Activated T-helper 1 cell treated with anti-CD3 and anti-CD28 coated beads, Interleukin-2, amount 50 U/mL, for 16 hours (primary cell): ENCODE data around the gene GRM4.
A peak's percentile ranks its signal among the peaks of the same experiment; 100 is the strongest.
"Not testable (repeated sequence)": the region's sequence is repeated elsewhere in the genome, so short reads cannot be mapped to it uniquely, and the experiment has no call there.

Experiments
- DNase-seq, 2 donors: peaks; one replicate each; pipeline ENCODE4 v3.0.0-alpha.2; 2020; ENCODE audit warnings: low read depth in 1 of 2, low spot score in 1 of 2

The GRM4 gene

DNA sequence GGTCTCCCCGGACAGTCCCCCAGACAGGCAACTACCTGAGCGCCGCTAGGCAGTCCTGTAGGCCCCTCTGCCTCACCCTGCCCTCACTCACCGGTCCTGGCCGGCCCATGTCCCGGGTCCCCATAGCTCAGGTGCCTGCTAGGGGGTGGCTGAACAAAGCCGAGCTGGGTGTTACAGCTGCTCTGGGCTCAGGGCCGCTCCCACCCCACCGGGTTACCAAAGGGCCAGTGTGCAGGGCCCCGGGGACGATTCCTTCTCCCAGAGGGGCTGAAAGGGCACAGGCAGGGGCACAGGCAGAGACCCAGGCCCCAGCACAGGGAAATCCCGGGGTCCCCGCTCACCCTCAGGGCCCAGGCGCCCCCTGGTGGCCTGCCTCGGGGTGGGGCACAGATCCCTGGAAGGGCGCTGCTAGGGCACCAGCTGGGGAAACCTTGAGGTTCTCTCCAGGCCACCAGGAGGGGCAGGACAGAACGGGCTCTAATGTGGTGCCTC lies 118.4 kb downstream of the GRM4 start:
- peak; percentile 48 to 53 for DNase-seq

DNA sequence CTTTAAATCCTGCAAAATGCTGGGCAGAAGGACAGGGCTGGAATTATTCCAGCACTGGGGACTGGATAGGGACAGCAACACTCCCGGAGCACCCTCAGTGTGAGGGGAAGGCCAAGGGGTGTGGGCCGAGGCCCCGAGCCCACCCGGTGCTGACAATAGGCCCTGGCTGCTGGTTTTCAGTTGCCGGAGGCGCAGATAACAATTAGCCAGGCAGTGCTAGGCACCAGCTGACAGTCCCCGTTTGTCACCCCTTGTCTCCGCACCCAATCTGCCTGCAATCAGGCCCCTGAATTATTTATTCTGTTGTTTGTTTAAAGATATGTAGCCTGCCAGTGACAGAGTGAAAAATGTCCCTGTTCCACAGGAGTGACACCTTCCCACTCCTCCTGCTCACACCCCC lies 120.0 kb downstream of the GRM4 start:
- no peak for DNase-seq

- DNase-seq = no peak
These were observed 120.6 kb downstream of the GRM4 start for GRCh38 chr6:34025112-34025807.

GRCh38 chr6:34022873-34023255 lies 123.0 kb downstream of the GRM4 start:
- DNase-seq = no peak

- DNase-seq = no peak
These were observed 123.5 kb downstream of the GRM4 start for GRCh38 chr6:34022250-34022872.

DNA sequence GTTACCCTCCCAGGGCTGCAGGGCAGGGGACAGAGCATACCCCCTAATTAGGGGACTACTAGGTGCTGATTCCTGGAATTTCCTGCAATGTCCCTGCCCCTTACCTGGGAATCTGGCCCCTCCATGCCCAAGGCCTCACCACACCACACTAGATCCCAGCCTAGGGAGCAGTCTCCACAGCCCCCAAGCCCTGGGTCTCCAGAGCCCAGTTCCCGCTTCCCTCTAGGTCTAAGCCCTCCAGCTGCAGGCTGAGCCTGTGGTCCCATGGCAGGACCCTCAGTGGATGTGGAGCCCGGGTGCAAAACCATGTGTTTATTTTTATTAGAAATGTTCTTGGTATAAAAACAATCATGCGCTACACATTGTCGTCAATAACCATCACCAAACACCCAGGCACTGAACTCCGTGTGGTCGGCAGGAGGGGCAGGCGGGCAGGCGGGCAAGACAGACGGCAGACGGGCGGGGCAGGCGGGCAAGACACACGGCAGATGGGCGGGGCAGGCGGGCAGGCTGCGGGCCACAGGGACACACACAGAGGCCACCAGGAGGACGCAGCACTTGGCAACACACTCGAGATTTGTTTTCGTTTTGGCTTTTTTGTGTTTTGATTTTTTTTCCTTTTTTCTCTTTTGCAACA lies 124.2 kb downstream of the GRM4 start:
- DNase-seq = no peak

DNA sequence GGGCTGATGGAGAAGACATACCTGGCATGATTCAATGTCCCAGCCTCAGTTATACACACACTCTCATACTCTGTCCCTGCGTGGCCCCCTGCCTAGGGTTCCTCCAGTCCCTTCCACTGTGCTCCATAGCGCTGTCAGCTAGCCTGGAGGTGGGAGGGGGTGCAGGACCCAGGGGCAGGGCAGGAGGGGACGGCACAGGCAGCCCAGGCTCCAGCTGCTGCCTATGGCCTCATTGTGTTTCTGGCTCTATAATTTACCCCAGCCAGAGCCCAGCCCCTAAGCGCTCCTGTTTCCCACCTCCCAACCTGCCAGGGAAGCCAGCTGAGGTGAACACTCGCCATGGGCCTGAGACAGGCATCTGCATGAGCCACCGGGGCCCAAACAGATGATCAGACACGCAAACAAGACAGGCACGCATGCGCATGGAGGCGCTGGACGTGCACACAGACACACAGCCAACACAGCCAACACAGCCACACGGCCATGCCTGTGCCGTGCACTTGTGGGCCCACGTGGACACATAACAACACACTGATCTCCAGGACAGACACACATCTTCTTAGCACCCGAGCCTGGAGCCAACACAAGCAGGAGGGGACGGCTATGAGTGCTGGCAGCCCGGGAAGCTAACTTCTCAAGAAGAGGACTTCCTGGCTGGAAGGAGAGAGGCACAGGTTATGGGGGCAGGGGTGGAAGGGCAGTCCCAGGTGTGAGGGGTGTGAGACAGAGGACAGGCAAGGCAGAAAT lies 124.9 kb downstream of the GRM4 start:
- DNase-seq = no peak

- no peak for DNase-seq
These were observed 125.6 kb downstream of the GRM4 start for GRCh38 chr6:34020278-34020677.

DNA sequence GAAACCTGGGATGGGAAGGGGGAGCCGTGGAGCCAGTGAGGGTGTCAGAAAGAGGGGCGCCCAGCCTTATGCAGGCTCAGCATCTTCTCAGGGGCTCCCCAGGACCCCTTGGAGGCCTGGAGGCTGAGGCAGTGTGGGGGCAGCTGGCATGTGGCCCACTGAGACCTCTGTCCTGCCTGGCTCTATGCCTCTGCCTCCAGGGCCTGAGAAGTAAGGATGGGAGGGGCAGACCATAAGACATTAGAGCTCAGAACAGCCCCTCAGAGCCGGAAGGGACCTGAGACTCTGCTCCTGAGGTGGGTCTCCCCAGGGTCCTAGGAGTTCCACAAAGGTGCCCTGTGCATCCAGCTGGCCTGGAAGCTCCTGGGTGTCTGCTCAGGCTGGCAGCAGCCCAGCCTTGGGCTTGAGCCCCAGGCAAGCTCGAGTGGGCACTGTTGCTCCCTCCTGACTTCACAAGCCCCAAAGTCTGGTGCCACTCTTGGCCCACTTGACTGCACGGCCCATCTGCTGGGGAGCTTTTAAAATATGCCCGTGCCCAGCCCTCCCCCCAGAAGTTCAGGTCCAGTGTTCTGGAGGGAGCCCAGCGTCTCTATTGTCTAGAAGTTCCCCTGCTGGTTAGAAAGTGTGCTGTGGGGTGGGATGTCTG lies 126.8 kb downstream of the GRM4 start:
- no peak for DNase-seq

DNA sequence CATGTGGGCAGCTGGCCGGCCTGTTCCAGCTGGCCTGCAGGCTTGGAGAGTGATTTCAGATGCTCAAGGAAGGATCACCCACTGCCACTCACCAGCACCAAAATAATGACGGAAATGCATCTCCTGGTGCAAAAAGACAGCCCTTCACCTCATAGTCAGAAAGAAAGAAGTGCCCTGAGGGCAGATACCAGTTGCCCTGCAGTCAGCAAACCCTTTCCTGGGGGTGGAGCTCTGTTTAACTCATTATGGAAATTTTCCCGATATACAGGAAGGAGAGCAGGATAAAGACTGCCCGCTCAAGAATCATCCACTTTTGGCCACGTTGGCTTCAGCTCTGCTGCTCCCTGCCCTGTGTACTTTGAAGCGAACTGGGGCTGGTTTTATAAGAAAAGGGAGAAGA lies 127.9 kb downstream of the GRM4 start:
- no peak for DNase-seq

GRCh38 chr6:34017106-34017805 lies 128.6 kb downstream of the GRM4 start:
- no peak for DNase-seq

DNA sequence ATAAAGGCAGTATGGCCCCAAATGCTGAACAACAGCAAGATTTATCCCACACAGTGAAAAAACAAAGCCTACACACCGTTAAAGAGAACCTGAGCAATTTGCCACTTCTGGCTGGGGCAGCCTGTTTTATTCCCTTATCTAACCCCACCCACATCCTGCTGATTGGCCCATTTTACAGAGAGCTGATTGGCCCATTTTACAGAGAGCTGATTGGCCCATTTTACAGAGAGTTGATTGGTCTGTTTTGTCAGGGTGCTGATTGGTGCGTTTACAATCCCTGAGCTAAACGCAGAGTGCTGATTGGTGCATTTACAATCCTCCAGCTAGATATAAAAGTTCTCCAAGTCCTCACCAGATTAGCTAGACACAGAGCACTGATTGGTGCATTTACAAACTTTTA lies 129.3 kb downstream of the GRM4 start:
- not testable (repeated sequence) for DNase-seq

DNA sequence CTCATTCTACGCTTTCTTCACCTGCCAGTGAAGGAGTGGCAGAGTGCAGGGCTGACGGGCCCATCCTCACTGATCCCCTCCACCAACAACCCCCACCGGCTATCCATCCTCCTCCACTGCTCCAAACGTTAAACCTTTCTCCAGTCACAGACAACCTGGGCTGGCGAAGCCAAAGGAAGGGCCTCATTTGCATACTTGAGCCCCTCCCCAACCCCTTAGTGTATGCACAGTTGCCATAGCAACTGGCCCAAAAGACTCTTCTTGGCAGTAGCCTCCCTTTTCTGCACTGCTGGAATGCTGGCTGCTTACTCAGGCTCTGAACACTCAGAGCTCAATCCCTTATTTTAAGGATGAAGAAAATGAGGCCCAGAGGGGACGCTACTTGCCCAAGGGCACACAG lies 130.3 kb downstream of the GRM4 start:
- DNase-seq = no peak

DNA sequence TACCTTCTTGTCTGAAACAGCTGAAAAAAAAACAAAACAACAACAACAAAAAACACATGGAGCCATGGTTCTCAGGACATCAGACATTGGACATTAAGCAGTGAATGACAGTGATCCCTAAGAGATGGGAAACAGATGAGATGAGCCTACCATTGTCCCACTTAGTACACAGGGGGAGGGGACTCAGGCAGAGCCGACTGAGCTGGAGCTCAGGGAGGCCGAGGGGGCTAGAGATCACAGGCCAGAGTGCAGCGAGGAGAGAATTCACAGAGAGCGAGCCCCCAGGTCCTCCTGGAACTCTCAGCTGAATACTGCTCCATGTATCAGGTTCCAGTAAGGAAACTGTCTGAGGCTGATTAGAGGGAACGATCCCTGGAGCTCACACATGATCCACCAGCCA lies 134.6 kb downstream of the GRM4 start:
- no peak for DNase-seq

DNA sequence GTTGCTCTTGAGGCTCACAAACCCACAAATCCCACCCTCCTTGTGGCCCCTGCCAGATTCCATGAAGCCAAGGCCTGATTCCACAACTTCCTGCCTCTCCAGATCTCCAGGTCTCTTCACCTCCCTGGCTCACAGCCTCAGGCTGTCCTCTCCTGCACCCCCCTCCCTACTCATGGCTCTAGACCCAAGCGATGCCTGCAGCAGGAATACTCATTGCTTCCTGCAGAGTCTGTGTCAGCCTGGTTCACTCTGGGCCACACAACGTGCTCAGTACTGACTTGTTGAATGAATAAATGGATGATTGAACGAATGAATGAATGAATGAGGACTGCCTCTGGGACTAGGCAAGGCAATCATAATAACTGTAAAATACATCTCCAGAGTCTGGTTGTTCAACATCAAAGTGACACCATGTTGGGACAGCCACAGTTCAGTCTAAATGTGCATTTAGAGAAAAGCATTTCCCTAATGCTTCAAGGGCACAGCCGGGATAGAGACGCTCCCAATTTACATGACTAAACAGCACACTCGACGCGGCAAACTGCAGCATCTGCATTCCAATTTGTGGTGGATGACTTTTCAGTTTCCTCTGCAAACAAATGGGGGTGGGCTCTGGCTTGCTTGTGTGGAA lies 139.9 kb downstream of the GRM4 start:
- no peak for DNase-seq

GRCh38 chr6:34004706-34005105 lies 141.2 kb downstream of the GRM4 start:
- no peak for DNase-seq

DNA sequence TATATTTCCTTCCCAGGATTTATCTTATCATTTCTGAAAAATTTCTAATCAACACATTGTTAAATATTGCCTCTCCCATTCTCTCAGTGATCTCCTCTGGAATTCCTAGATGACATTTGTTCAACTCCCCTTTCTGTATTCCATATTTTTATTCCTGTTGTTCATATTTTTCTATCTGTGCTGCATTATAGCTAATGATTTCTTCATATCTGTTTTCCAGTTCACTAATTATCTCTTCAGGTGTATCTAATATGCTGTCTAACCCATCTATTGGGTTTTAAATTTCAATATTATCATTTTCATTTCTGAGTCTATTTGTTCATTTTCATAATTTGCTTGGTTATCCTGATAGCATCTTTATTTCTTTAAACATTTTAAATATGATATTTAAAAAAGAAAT lies 141.9 kb downstream of the GRM4 start:
- no peak for DNase-seq

DNA sequence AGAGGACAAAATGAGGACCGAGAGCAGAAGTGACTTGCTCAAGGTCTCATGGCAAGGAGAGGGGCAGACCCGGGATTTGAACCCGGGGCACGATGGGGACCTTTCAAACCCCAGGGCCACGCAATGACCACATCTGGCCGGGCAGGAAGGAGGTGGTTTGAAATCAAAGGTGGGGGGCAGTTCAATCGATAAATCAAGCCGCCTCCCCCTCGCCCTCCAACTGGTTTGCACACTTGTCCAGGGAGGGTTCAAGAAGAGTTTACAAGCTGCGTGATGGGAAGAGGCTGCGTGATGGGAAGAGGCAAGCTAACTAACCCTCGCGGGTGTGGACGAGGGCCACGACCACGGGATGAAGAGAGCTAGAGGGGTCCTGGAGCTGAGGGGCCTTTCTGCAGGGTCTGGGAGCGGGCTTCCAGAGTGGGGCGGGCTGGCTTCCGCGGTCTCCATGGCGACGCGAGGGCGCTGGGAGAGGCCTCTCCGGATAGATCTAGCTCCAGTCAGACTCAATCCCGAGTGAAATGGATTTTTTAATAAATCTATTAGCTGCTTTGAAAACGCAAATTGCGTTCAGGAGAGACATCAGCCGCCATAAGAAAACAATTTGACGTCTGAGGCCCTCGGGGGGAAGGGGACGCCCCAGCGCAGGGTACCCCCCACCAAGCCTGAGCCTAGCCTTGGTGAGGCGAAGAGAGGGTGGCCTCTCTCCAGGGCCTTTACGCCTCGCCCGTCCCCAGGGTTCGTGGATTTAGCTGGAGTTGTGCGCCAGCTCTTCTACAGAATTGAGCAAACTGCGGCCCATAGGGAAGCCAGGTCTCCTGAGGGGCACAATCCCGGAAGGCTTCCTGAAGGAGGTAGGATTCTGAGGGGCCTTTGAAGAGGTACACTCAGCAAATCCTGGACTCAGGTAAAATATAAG lies 143.9 kb downstream of the GRM4 start:
- no peak for DNase-seq

DNA sequence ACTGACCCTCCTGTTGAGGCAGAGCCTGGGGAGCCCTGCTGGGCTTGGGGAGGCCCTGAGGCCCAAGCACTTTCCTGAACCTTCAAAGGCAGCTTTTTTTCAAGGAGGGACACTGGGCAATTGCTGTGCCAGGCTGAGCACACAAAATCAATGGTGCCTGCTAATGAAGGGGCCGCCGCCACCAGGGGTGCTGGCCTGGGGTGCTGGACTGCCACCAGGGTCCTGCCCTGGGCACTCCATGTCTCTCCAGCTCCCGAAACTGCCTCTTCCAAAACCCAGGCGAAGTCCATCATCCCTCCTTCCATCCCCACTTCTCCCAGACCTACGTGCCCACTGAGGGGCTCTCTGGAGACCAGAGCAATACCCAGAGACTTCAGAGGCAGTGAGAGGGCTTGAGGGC lies 145.6 kb downstream of the GRM4 start:
- no peak for DNase-seq
